ENCODE results near the gene FAM98B. TPM values are rescaled to one million over a fixed set of nuclear protein-coding genes. Genes with fewer than 3 reads are reported as not detected.

The FAM98B gene
- total RNA-seq, 1 experiment from 2014 or later: 26.5 TPM

DNA sequence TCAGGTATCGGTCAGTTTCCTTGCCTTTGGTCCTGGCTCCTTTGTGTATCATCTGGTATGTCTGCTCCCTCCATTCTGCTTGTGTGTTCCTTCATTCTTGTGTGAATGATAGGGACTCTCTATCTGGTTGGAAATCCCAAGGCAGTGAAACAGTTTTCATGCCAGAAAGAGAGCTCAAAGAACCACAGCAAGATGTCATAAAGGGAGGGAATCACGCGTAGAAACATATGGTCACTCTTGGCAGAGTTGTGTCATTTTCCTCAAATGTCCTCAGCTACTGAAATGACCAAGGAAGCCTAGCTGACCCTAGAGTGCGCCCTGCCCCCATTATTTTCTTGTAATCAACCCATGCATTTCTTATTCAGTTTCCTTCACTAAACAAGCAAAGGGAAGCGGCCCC lies 62.7 kb downstream of the FAM98B start:
- intact Hi-C loops (cut with micrococcal nuclease): no loop called here
- BruUV-seq (replicated peaks): no TSS peak
- POLR2A ChIA-PET: interaction anchor here (0.7 to 1.0 kb wide), 2 partner anchors 13 to 15 kb away, joined by 3 to 4 read pairs; no protein-coding TSS in a partner anchor

DNA sequence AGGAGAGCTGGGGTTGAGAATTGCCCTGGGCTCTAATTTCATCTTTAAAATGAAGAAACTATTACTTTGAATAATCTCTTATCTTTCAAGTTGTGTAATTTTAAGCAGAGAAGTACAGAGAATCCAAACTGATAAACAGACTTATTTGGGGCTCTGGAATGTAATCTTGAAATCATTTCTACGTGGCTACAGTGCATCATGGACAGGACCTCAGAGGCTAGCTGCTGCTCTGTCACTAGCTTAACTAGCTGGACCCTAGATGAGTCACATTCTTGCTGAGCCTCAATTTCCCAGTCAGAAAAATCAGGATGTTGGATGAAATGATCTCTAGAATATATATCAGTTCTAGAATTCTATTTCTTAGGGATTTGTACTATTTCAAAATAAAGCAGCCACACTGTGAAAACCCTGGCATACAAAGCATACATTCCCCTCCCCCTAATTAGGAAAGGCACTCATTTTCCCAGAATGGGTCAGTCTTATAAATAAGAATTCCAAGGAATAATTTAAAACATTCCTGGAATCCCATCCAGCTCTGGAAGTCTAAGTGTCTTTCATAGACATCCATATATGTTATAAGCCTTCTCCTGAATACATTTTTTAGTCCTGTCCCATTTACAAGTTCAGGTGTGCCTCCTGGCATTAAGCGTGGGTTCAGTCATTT lies 63.5 kb downstream of the FAM98B start:
- intact Hi-C loops (cut with micrococcal nuclease): no loop called here
- ChIA-PET POLR2A (interaction anchor here (0.7 to 1.0 kb wide), 2 partner anchors 14 kb away, joined by 3 to 4 read pairs; no protein-coding TSS in a partner anchor), CTCF (interaction anchor here (0.6 to 1.2 kb wide), 4 partner anchors 7 to 1961 kb away, joined by 3 to 5 read pairs (median 3); no protein-coding TSS in a partner anchor)
- BruUV-seq (replicated peaks): no TSS peak
- no peak for DNase-seq (ENCODE audit: unreplicated experiment)
- H3K4me1 Mint-ChIP-seq (ENCODE audit: insufficient read depth, unreplicated experiment): no peaks in the 10 kb centered on the region
- H3K4me3 Mint-ChIP-seq (ENCODE audit: unreplicated experiment): no peak overlapping the region
- peaks cover 80% of the 10 kb centered on the region for H3K27me3 Mint-ChIP-seq (ENCODE audit: insufficient read depth, unreplicated experiment)
- TF ChIP-seq, protein P1, sequence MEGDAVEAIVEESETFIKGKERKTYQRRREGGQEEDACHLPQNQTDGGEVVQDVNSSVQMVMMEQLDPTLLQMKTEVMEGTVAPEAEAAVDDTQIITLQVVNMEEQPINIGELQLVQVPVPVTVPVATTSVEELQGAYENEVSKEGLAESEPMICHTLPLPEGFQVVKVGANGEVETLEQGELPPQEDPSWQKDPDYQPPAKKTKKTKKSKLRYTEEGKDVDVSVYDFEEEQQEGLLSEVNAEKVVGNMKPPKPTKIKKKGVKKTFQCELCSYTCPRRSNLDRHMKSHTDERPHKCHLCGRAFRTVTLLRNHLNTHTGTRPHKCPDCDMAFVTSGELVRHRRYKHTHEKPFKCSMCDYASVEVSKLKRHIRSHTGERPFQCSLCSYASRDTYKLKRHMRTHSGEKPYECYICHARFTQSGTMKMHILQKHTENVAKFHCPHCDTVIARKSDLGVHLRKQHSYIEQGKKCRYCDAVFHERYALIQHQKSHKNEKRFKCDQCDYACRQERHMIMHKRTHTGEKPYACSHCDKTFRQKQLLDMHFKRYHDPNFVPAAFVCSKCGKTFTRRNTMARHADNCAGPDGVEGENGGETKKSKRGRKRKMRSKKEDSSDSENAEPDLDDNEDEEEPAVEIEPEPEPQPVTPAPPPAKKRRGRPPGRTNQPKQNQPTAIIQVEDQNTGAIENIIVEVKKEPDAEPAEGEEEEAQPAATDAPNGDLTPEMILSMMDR (IDR thresholded peaks at IDR 0.05; ENCODE audit: unreplicated experiment): no peak
- no peaks in the 10 kb centered on the region for H3K36me3 Mint-ChIP-seq (ENCODE audit: insufficient read depth, unreplicated experiment)
- H3K9me3 Mint-ChIP-seq (ENCODE audit: unreplicated experiment): no peaks in the 10 kb centered on the region
- no peak overlapping the region for H3K27ac Mint-ChIP-seq (ENCODE audit: low read depth, unreplicated experiment)

More for the DNA sequence above, 62.7 kb downstream of the FAM98B start:
- no peak overlapping the region for H3K4me3 Mint-ChIP-seq (ENCODE audit: unreplicated experiment)
- no peak overlapping the region for H3K27ac Mint-ChIP-seq (ENCODE audit: low read depth, unreplicated experiment)
- no peak for DNase-seq (ENCODE audit: unreplicated experiment)
- TF ChIP-seq, protein P1 (IDR thresholded peaks at IDR 0.05; ENCODE audit: unreplicated experiment): no peak
- H3K9me3 Mint-ChIP-seq (ENCODE audit: unreplicated experiment): no peaks in the 10 kb centered on the region
- H3K27me3 Mint-ChIP-seq (ENCODE audit: insufficient read depth, unreplicated experiment): peaks cover 74% of the 10 kb centered on the region
- H3K4me1 Mint-ChIP-seq (ENCODE audit: insufficient read depth, unreplicated experiment): no peaks in the 10 kb centered on the region
- H3K36me3 Mint-ChIP-seq (ENCODE audit: insufficient read depth, unreplicated experiment): no peaks in the 10 kb centered on the region
- CTCF ChIA-PET: interaction anchor here (0.6 to 1.1 kb wide), 2 partner anchors 76 to 524 kb away, joined by 3 to 4 read pairs; no protein-coding TSS in a partner anchor

DNA sequence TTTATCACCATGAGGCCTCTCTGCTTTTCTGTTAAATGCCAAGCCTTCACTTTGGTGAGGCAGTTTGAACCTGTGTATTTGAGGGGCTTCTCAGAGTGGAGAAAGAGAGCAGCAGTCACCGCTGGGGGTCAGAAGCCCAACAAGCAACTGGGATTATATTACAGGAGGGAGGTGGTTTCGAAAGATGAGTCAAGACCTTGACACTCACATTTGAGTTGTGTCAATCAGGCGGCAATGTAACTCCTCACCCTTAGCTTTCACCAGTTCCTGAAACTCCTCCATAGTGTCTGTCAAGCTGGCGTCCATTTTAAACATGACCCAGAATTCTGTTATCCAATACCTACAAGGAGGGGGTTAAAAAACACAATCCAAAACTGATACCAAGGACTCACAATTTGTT lies 64.2 kb downstream of the FAM98B start:
- H3K4me1 Mint-ChIP-seq (ENCODE audit: insufficient read depth, unreplicated experiment): no peaks in the 10 kb centered on the region
- intact Hi-C loops (cut with micrococcal nuclease): no loop called here
- TF ChIP-seq, protein P1 (IDR thresholded peaks at IDR 0.05; ENCODE audit: unreplicated experiment): no peak
- DNase-seq (ENCODE audit: unreplicated experiment): no peak
- ChIA-PET CTCF (interaction anchor here (0.6 to 1.5 kb wide), 5 partner anchors 8 to 1962 kb away, joined by 3 to 5 read pairs (median 3); no protein-coding TSS in a partner anchor), POLR2A (no interaction called here)
- no peak overlapping the region for H3K4me3 Mint-ChIP-seq (ENCODE audit: unreplicated experiment)
- H3K27me3 Mint-ChIP-seq (ENCODE audit: insufficient read depth, unreplicated experiment): peaks cover 80% of the 10 kb centered on the region
- no TSS peak for BruUV-seq (replicated peaks)
- no peaks in the 10 kb centered on the region for H3K36me3 Mint-ChIP-seq (ENCODE audit: insufficient read depth, unreplicated experiment)
- no peak overlapping the region for H3K27ac Mint-ChIP-seq (ENCODE audit: low read depth, unreplicated experiment)
- no peaks in the 10 kb centered on the region for H3K9me3 Mint-ChIP-seq (ENCODE audit: unreplicated experiment)

DNA sequence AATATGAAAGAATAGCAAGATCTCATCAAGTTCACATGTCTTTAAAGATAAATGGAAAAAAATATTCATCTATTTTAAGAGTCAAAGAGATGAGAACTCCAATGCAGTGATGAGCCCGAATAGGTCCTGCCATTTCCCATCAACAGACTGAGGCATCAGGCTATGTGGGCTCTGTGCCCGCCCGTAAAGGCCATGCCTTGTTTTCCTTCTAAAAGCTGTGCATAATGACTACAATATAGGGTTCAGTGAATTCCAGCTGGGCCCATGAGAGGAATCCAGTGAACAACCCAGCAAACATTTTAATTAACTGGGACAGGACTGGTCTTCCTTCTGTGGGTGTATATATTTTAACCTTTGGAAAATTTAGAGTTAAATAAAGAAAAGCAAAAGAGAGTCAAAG lies 66.1 kb downstream of the FAM98B start:
- Mint-ChIP-seq H3K36me3 (ENCODE audit: insufficient read depth, unreplicated experiment) (no peaks in the 10 kb centered on the region), H3K27ac (ENCODE audit: low read depth, unreplicated experiment) (no peak overlapping the region), H3K4me3 (ENCODE audit: unreplicated experiment) (no peak overlapping the region), H3K27me3 (ENCODE audit: insufficient read depth, unreplicated experiment) (peaks cover 60% of the 10 kb centered on the region), H3K4me1 (ENCODE audit: insufficient read depth, unreplicated experiment) (no peaks in the 10 kb centered on the region), H3K9me3 (ENCODE audit: unreplicated experiment) (no peaks in the 10 kb centered on the region)
- ChIA-PET CTCF (no interaction called here), POLR2A (no interaction called here)
- TF ChIP-seq, protein P1 (IDR thresholded peaks at IDR 0.05; ENCODE audit: unreplicated experiment): no peak
- no TSS peak for BruUV-seq (replicated peaks)
- intact Hi-C loops (cut with micrococcal nuclease): no loop called here
- DNase-seq (ENCODE audit: unreplicated experiment): no peak

All from MCF 10A (cell line).